ENCODE results near the gene PLCB1.
"Not testable (repeated sequence)": the region's sequence is repeated elsewhere in the genome, so short reads cannot be mapped to it uniquely, and the experiment has no call there.

PLCB1 gene

DNA sequence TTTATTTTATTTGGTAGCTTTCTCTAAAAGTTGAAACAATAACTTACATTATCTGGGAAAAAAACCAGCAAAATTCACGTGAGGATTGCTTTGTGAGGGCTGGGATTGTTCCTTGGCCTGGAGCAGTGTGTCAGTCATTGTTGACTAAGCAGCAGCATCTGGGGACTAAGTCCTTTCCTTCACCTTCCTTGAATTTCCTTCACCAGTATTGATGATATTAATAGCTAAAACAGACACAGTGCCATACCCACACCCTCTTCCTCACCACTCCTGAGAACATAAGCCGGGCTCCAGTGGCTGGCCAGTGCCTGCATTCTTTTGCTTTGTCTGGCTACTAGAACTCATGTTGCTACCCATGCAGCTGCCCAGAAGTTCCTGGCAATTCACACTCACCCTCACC lies 23.7 kb downstream of the PLCB1 start:
- no peaks in the 10 kb centered on the region for H3K36me3 ChIP-seq (ENCODE audit: control insufficient read depth, insufficient read depth, low read length)
- H3K27me3 ChIP-seq (replicated peaks; ENCODE audit: control insufficient read depth, insufficient read depth, low read length): no peaks in the 10 kb centered on the region
- no peak overlapping the region for H3K4me3 ChIP-seq (replicated peaks; ENCODE audit: low read depth, low read length)
- DNase-seq (ENCODE audit: extremely low read depth, insufficient read length): no peak
- TF ChIP-seq CTCF (IDR thresholded peaks at IDR 0.05; ENCODE audit: insufficient read depth, low read length, poor library complexity, severe bottlenecking): no peak

DNA sequence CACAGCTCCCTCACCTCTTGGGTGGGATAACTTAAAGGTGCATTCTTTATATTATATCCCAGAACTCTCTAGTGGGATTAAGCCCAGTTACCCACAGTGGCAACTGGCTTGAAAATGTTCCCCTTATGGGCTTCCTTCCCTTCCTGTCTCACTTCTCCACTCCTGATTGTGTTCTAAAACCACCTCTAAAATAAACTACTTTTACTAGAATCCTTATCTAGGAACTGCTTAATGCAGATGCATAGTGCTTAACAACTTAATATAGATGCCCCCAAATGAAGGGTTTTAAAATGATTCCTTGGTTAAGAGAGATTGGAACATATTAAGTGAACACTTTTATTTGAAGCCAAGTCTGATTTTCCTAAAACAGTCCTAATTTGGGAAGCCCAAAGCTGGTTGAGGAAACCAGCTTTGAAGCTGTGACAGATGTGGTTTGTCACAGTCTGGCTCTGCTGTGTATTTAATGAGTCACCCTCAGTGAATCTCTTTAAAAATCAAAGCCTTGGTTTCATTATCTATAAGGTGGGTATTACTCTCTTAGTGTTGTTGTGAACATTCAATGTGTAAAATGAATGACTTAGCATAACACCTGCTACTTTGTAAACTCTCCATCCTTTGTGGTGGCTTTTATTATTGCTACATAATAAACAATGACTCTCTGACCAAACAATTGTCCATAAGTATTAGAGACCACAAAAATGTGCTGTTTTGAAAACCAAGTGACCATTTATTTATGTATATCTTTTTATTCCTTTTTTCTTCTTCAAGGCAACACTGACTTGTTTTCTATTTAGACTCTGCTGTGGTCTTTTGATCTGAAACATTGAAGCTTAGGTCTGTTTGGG lies 24.4 kb downstream of the PLCB1 start:
- Histone ChIP-seq H3K4me3 (replicated peaks; ENCODE audit: low read depth, low read length) (no peak overlapping the region), H3K27me3 (replicated peaks; ENCODE audit: control insufficient read depth, insufficient read depth, low read length) (no peaks in the 10 kb centered on the region), H3K36me3 (ENCODE audit: control insufficient read depth, insufficient read depth, low read length) (no peaks in the 10 kb centered on the region)
- TF ChIP-seq CTCF (IDR thresholded peaks at IDR 0.05; ENCODE audit: insufficient read depth, low read length, poor library complexity, severe bottlenecking): no peak
- peak; percentile 35 for DNase-seq (ENCODE audit: extremely low read depth, insufficient read length)

DNA sequence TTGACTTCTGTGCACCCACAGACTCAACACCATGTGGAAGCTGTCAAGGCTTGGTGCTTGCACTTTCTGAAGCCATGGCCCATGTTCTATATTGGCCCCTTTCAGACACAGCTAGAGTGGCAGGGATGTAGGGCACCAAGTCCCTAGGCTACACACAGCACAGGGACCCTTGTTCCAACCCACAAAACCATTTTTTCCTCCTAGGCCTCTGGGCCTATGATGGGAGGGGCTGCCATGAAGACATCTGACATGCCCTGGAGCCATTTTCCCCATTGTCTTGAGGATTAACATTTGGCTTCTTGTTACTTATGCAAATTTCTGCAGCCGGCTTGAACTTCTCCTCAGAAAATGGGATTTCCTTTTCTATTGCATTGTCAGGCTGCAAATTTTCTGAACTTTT lies 27.2 kb downstream of the PLCB1 start:
- H3K4me3 ChIP-seq (replicated peaks; ENCODE audit: low read depth, low read length); DNase-seq (ENCODE audit: extremely low read depth, insufficient read length); H3K36me3 ChIP-seq (ENCODE audit: control insufficient read depth, insufficient read depth, low read length); H3K27me3 ChIP-seq (replicated peaks; ENCODE audit: control insufficient read depth, insufficient read depth, low read length): not testable (repeated sequence)

- TF ChIP-seq CTCF (IDR thresholded peaks at IDR 0.05; ENCODE audit: insufficient read depth, low read length, poor library complexity, severe bottlenecking): no peak
- peak; percentile 26 for DNase-seq (ENCODE audit: extremely low read depth, insufficient read length)
- H3K36me3 ChIP-seq (ENCODE audit: control insufficient read depth, insufficient read depth, low read length): no peaks in the 10 kb centered on the region
- H3K27me3 ChIP-seq (replicated peaks; ENCODE audit: control insufficient read depth, insufficient read depth, low read length): no peaks in the 10 kb centered on the region
- no peak overlapping the region for H3K4me3 ChIP-seq (replicated peaks; ENCODE audit: low read depth, low read length)
These were observed 29.4 kb downstream of the PLCB1 start for GRCh38 chr20:8161264-8162071.

DNA sequence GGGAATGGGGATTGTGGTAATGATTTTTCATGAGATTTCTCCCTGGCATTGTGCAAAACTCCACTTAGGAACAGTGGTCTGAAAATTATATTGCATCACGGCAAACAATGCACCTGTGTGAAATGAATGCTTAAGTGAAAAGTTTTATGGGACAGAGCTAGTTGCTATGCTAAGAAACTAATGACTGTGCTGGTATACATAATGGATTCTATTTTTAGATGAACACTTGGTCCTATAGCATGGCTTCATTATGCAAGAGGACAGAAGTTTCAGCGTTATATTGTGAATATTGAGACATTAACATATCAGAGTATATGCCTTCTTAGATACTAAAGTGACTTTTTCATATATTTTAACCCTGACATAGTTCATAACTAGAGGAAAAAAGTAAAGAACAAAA lies 30.5 kb downstream of the PLCB1 start:
- no peak overlapping the region for H3K4me3 ChIP-seq (replicated peaks; ENCODE audit: low read depth, low read length)
- no peak for DNase-seq (ENCODE audit: extremely low read depth, insufficient read length)
- TF ChIP-seq CTCF (IDR thresholded peaks at IDR 0.05; ENCODE audit: insufficient read depth, low read length, poor library complexity, severe bottlenecking): no peak
- no peaks in the 10 kb centered on the region for H3K27me3 ChIP-seq (replicated peaks; ENCODE audit: control insufficient read depth, insufficient read depth, low read length)
- no peaks in the 10 kb centered on the region for H3K36me3 ChIP-seq (ENCODE audit: control insufficient read depth, insufficient read depth, low read length)

GRCh38 chr20:8163543-8163942 lies 31.5 kb downstream of the PLCB1 start:
- H3K36me3 ChIP-seq (ENCODE audit: control insufficient read depth, insufficient read depth, low read length): no peaks in the 10 kb centered on the region
- no peak for DNase-seq (ENCODE audit: extremely low read depth, insufficient read length)
- H3K4me3 ChIP-seq (replicated peaks; ENCODE audit: low read depth, low read length): no peak overlapping the region
- TF ChIP-seq CTCF (IDR thresholded peaks at IDR 0.05; ENCODE audit: insufficient read depth, low read length, poor library complexity, severe bottlenecking): no peak
- no peaks in the 10 kb centered on the region for H3K27me3 ChIP-seq (replicated peaks; ENCODE audit: control insufficient read depth, insufficient read depth, low read length)

Measured in GM06990 (cell line).